GM19395 (cell line): ENCODE data around the gene MRPL19.
A peak's percentile ranks its signal among the peaks of the same experiment; 100 is the strongest.

ENCODE experiments used
- ATAC-seq: cut with Tn5 transposase; IDR thresholded peaks from one replicate; pipeline ENCODE4 v1.9.1; 2021; ENCODE audit warnings: mild to moderate bottlenecking, moderate library complexity; ENCODE audit not compliant: unreplicated experiment

MRPL19 gene

GRCh38 chr2:75646583-75647425, at the start of gene MRPL19:
MRPL19 (plus strand) TSS chr2:75646783; CDS start chr2:75646808, 25 bp downstream.
- ATAC-seq, result peak; percentile 98

- ATAC-seq, result no peak
Observed at GRCh38 chr2:75596784-75597183, 49.8 kb upstream of the MRPL19 start.

DNA sequence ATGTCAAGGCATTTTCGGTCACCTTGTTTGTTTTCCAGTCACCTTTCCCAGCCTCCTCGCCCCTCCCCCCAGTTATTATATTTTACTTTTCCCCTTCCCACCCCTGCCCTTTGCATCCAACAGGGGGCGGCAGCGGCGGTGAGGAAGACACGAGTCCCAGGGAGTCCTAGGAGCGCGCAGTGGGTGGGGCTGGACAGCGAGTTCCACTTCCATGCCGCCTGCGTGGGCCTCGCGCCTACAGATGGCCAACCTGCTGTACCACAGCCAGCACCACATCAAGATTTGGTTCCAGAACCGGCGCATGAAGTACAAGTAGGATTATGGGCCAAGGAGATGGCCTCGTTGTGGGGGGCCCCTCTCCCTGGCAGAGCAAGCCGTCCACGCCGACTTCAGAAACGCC, 48.6 kb upstream of the MRPL19 start:
- no peak for ATAC-seq

DNA sequence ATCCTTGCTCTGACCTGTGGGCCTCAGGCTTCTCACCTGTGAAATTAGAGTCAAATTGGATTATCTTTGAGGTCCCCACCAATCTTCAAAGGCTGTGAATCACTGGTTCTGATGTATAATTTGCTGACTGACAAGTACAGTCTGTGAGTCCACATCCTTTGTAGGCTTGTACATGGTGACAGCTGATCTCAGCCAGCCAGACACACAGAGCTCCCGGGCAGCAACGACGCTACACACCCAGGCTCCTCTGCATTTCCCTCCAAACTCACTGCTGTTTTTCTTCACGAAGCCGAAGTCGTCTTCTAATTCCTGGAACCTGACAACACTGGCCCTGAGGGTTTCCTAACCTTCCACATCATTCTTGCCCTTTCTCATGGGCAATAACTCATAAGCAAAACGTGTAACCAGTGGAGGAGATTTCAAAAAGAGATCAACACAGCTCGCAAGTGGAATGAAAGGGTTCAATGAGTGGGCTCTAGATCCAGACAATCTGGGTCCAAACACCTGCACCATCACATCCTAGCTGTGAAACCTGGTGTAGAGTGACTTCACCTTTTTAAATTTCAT, 47.9 kb upstream of the MRPL19 start:
- no peak for ATAC-seq

- ATAC-seq, result no peak
Observed at GRCh38 chr2:75600461-75601011, 46.0 kb upstream of the MRPL19 start.

GRCh38 chr2:75602724-75603342, 43.8 kb upstream of the MRPL19 start:
- ATAC-seq, result no peak

DNA sequence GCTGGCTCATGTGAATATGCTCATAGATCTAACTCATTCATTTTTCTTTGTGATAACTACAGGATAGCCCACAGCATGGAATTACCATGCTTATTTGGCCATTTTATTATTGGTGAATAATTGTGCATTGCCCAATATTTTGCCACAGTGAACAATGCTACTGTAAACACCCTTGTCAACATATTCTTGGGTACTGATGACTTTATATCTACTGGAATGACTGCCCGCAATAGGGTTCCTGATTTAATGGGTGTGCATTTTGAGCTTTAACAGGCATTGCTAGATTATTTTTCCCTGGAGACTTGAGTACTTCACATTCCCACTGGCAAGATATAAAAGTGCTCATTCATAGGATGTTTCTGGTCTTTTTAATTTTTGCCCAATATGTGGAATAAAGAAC, 43.1 kb upstream of the MRPL19 start:
- ATAC-seq, result no peak

DNA sequence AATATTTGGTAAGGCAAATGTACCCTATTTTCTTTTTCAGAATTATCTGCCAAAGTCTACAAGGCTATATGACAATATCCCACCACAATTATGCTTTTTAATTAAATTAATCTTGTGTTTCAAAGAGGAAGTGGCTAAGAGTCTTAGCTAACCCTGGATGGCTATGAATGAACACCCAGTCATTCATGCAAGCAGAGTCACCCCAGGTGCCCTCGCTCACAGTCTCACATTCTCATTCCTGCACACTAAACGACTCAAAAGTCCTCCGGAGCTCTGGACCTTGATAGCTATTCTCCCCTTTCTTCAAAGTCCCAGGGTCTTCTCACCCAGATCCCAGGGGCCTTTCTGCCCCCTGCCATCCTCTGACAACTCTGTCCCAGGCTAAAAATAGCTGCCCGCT, 42.1 kb upstream of the MRPL19 start:
- no peak for ATAC-seq

GRCh38 chr2:75605770-75606529, 40.6 kb upstream of the MRPL19 start:
- no peak for ATAC-seq

- ATAC-seq, result no peak
Observed at GRCh38 chr2:75606761-75607399, 39.7 kb upstream of the MRPL19 start.

- ATAC-seq, result no peak
Observed at GRCh38 chr2:75607400-75607798, 39.2 kb upstream of the MRPL19 start.

- no peak for ATAC-seq
Observed at GRCh38 chr2:75607988-75608683, 38.4 kb upstream of the MRPL19 start.

GRCh38 chr2:75608684-75609333, 37.8 kb upstream of the MRPL19 start:
- peak; percentile 89 for ATAC-seq

DNA sequence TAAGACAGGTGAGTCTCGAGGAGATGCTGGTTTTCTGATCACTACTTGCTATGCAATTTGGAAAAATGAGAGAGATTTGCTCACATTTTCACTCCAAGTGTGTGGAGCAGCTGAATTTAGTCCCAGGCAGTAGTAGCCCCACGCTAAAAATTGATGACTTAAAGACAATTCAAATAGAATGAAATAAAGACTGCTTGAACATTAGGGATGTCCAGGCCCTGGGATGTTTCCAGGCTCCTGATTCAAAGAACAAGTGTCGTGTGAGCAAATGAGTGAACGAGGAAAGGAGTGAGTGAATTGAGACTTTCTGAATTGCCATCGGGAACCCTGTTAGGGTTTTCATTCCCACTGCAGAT, 37.3 kb upstream of the MRPL19 start:
- no peak for ATAC-seq

DNA sequence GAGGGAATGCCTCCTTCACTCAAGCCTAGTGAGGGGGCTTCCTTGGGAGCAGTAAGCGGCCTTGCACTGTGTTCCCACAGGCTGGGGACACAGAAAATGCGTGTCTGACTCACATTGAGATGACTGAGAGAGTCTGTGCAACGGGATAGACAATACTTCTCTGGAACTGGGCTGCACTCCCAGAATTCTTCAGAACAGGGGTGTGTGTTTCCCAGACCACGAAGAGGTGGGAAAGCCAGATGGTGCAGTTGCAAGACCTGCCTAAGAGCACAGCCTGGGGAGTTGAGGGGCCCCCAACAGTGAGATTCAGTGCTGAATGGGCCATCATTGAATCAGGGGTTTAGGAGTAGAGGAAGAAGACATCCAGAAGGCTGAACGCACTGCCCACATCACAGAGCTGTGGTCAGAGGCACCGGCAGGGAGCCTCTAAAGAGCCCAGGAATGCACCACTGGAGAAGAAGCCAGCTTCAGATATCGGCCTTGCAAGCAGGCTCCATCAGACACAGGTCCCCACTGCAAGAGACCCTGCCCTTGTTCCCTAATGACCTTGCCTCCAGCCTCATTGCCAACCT, 36.6 kb upstream of the MRPL19 start:
- no peak for ATAC-seq

DNA sequence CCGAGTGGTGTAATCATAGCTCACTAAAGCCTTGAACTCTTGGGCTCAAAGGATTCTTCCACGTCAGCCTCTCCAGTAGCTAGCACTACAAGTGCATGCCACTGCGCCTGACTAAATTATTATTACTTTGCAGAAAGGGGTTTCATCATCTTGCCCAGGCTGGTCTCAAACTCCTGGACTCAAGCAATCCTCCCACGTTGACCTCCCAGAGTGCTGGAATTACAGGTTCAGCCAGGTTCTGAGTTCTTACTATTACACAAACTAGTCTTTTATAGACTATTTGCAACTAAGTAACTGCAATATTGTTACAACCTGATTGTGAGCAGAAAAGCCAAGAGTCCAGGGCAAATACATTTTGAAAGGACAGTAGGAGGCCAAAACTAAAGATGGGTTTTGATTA, 35.9 kb upstream of the MRPL19 start:
- no peak for ATAC-seq

- ATAC-seq, result no peak
Observed at GRCh38 chr2:75612108-75612861, 34.3 kb upstream of the MRPL19 start.

DNA sequence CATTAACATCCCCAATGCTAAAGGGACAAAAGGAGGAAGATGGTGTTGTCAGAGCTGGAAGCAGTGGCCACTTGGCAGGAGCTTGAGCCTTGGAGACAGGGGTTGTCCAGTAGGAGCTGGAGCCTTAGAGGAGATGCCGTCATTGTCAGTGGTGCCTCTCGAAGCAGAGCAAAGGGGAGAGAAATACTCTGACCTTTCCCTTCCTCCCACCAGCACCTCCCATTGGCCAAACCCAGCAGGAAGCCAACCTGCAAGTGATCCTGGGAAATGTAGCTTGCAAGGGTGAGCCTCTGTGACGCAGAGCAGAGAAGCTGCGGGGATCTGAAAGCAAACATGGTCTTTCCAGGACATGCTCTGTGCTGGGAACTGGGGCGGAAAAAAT, 33.7 kb upstream of the MRPL19 start:
- ATAC-seq, result no peak
